Measurements from ENCODE around the gene OSTF1. TPM values are rescaled to one million over a fixed set of nuclear protein-coding genes. Genes with fewer than 3 reads are reported as not detected.

The OSTF1 gene
- total RNA-seq, 1 donor from 2014 or later = 71.1 TPM

- Histone ChIP-seq H3K27me3 (ENCODE audit: control insufficient read depth, insufficient read depth, low read length) (no peaks in the 10 kb centered on the region), H3K4me3 (ENCODE audit: low read depth, low read length) (no peak overlapping the region), H3K36me3 (ENCODE audit: control insufficient read depth, insufficient read depth, low read length) (peaks cover 2% of the 10 kb centered on the region)
- FAIRE-seq (no peak), DNase-seq (ENCODE audit: low read depth) (no peak)
- TF ChIP-seq CTCF (IDR thresholded peaks at IDR 0.05; ENCODE audit: insufficient read depth, low read length, severe bottlenecking) = no peak
Measured at GRCh38 chr9:75150512-75150911, 62.2 kb downstream of the OSTF1 start.

GRCh38 chr9:75152416-75152815, 64.1 kb downstream of the OSTF1 start:
- Histone ChIP-seq H3K27me3 (ENCODE audit: control insufficient read depth, insufficient read depth, low read length) (no peaks in the 10 kb centered on the region), H3K36me3 (ENCODE audit: control insufficient read depth, insufficient read depth, low read length) (peaks cover 2% of the 10 kb centered on the region), H3K4me3 (ENCODE audit: low read depth, low read length) (no peak overlapping the region)
- DNase-seq (ENCODE audit: low read depth) (no peak), FAIRE-seq (no peak)
- no peak for TF ChIP-seq CTCF (IDR thresholded peaks at IDR 0.05; ENCODE audit: insufficient read depth, low read length, severe bottlenecking)

GRCh38 chr9:75156858-75157257, 68.5 kb downstream of the OSTF1 start:
- H3K36me3 ChIP-seq (ENCODE audit: control insufficient read depth, insufficient read depth, low read length) = no peaks in the 10 kb centered on the region
- no peak for TF ChIP-seq CTCF (IDR thresholded peaks at IDR 0.05; ENCODE audit: insufficient read depth, low read length, severe bottlenecking)
- H3K27me3 ChIP-seq (ENCODE audit: control insufficient read depth, insufficient read depth, low read length) = no peaks in the 10 kb centered on the region
- DNase-seq (ENCODE audit: low read depth) (no peak), FAIRE-seq (no peak)
- no peak overlapping the region for H3K4me3 ChIP-seq (ENCODE audit: low read depth, low read length)

- FAIRE-seq = no peak
- H3K4me3 ChIP-seq (ENCODE audit: low read depth, low read length) = no peak overlapping the region
Measured at GRCh38 chr9:75161116-75161857, 73.0 kb downstream of the OSTF1 start.

GRCh38 chr9:75163764-75164163, 75.5 kb downstream of the OSTF1 start:
- TF ChIP-seq CTCF (IDR thresholded peaks at IDR 0.05; ENCODE audit: insufficient read depth, low read length, severe bottlenecking) = no peak
- Histone ChIP-seq H3K27me3 (ENCODE audit: control insufficient read depth, insufficient read depth, low read length) (no peaks in the 10 kb centered on the region), H3K4me3 (ENCODE audit: low read depth, low read length) (no peak overlapping the region), H3K36me3 (ENCODE audit: control insufficient read depth, insufficient read depth, low read length) (peaks cover 1% of the 10 kb centered on the region)
- DNase-seq (ENCODE audit: low read depth) (no peak), FAIRE-seq (no peak)

More at GRCh38 chr9:75161116-75161857, 73.0 kb downstream of the OSTF1 start:
- no peaks in the 10 kb centered on the region for H3K27me3 ChIP-seq (ENCODE audit: control insufficient read depth, insufficient read depth, low read length)
- peaks cover 1% of the 10 kb centered on the region for H3K36me3 ChIP-seq (ENCODE audit: control insufficient read depth, insufficient read depth, low read length)
- no peak for DNase-seq (ENCODE audit: low read depth)
- no peak for TF ChIP-seq CTCF (IDR thresholded peaks at IDR 0.05; ENCODE audit: insufficient read depth, low read length, severe bottlenecking)

GRCh38 chr9:75164573-75164972, 76.3 kb downstream of the OSTF1 start:
- FAIRE-seq (no peak), DNase-seq (ENCODE audit: low read depth) (no peak)
- peaks cover 1% of the 10 kb centered on the region for H3K36me3 ChIP-seq (ENCODE audit: control insufficient read depth, insufficient read depth, low read length)
- H3K4me3 ChIP-seq (ENCODE audit: low read depth, low read length) = no peak overlapping the region
- H3K27me3 ChIP-seq (ENCODE audit: control insufficient read depth, insufficient read depth, low read length) = no peaks in the 10 kb centered on the region
- TF ChIP-seq CTCF (IDR thresholded peaks at IDR 0.05; ENCODE audit: insufficient read depth, low read length, severe bottlenecking) = no peak

Data from bronchial epithelial cell (primary cell).